OCI-LY1 (cell line): ENCODE measurements around the gene METTL21A.

Source experiments
- H2AFZ ChIP-seq: fragments of 200-600 bp; sonication (generic), shearing (Covaris generic); 2 replicates; pipeline ENCODE4 v1.6.0; 2014; ENCODE audit warnings: antibody characterized with exemption, mild to moderate bottlenecking, low read length
- H3F3A ChIP-seq: fragments of 200-600 bp; sonication (generic), shearing (Covaris generic); 2 replicates; pipeline ENCODE4 v1.6.0; 2014; ENCODE audit warnings: mild to moderate bottlenecking, antibody characterized with exemption, low read length, moderate library complexity; ENCODE audit not compliant: insufficient read depth
- H3K27ac ChIP-seq: fragments of 200-600 bp; sonication (generic); 2 replicates; pipeline ENCODE4 v1.5.1; 2014; ENCODE audit warnings: low read length, mixed run types, mild to moderate bottlenecking, low read depth; ENCODE audit not compliant: poor library complexity, severe bottlenecking
- H3K27me3 ChIP-seq: fragments of 200-600 bp; sonication (generic); 2 replicates; pipeline ENCODE4 v1.6.0; 2014; ENCODE audit warnings: antibody characterized with exemption, mild to moderate bottlenecking, low read length, moderate library complexity; ENCODE audit not compliant: insufficient read depth
- H3K36me3 ChIP-seq: fragments of 200-600 bp; sonication (generic); 2 replicates; pipeline ENCODE4 v1.6.1; 2014; ENCODE audit warnings: mild to moderate bottlenecking, antibody characterized with exemption, low read length, moderate library complexity, mixed read lengths; ENCODE audit not compliant: insufficient read depth
- H3K4me1 ChIP-seq: fragments of 200-600 bp; sonication (generic); 2 replicates; pipeline ENCODE4 v1.5.1; 2014; ENCODE audit warnings: mild to moderate bottlenecking, low read length, moderate library complexity; ENCODE audit not compliant: insufficient read depth, severe bottlenecking
- H3K4me2 ChIP-seq: fragments of 200-600 bp; sonication (generic), shearing (Covaris generic); 2 replicates; pipeline ENCODE4 v1.6.1; 2014; ENCODE audit warnings: low read length
- H3K4me3 ChIP-seq: fragments of 200-600 bp; sonication (generic); 2 replicates; pipeline ENCODE4 v1.5.1; 2014; ENCODE audit warnings: low read length, low read depth, mild to moderate bottlenecking, mixed read lengths; ENCODE audit not compliant: poor library complexity, severe bottlenecking
- H3K79me2 ChIP-seq: fragments of 200-600 bp; shearing (Covaris generic); 2 replicates; pipeline ENCODE4 v1.6.1; 2016; ENCODE audit warnings: mixed run types, low read length, mixed read lengths; ENCODE audit not compliant: insufficient read depth
- H3K9ac ChIP-seq: fragments of 200-600 bp; sonication (generic), shearing (Covaris generic); 2 replicates; pipeline ENCODE4 v1.6.1; 2014; ENCODE audit warnings: mild to moderate bottlenecking, low read length, mixed read lengths
- H3K9me2 ChIP-seq: fragments of 200-600 bp; sonication (generic), shearing (Covaris generic); 2 replicates; pipeline ENCODE4 v1.6.1; 2014; ENCODE audit warnings: low read depth, mild to moderate bottlenecking, low read length, mixed read lengths
- H3K9me3 ChIP-seq: fragments of 200-600 bp; shearing (Covaris generic); 2 replicates; pipeline ENCODE4 v1.6.1; 2014; ENCODE audit warnings: low read length, mixed read lengths
- H4K20me1 ChIP-seq: fragments of 200-600 bp; sonication (generic), shearing (Covaris generic); 2 replicates; pipeline ENCODE4 v1.6.0; 2016; ENCODE audit warnings: mild to moderate bottlenecking, low read length; ENCODE audit not compliant: insufficient read depth
- EZH2 ChIP-seq: fragments of 200-600 bp; sonication (generic), shearing (Covaris generic); IDR thresholded peaks from 2 replicates; pipeline ENCODE4 v1.8.0; 2017; ENCODE audit warnings: borderline replicate concordance, mixed run types, mild to moderate bottlenecking, antibody characterized with exemption, low read length, moderate library complexity, mixed read lengths
- TF ChIP-seq, protein P1 (sequence below): fragments of 200-600 bp; sonication (generic), shearing (Covaris generic); IDR thresholded peaks from 2 replicates; pipeline ENCODE4 v1.5.1; 2017; ENCODE audit warnings: mild to moderate bottlenecking, antibody characterized with exemption, low read length, moderate library complexity, mixed read lengths

The METTL21A gene

GRCh38 chr2:207593277-207593676 lies 31.9 kb downstream of the METTL21A start:
- no peak overlapping the region for H3K4me3 ChIP-seq
- H4K20me1 ChIP-seq, result no peaks in the 10 kb centered on the region
- no peaks in the 10 kb centered on the region for H3K79me2 ChIP-seq
- no peaks in the 10 kb centered on the region for H3K9me2 ChIP-seq
- H2AFZ ChIP-seq, result no peak overlapping the region
- H3K4me2 ChIP-seq, result no peak overlapping the region
- peaks cover 17% of the 10 kb centered on the region; the same call in 1 of the 2 replicates for H3K9me3 ChIP-seq
- H3K36me3 ChIP-seq, result peaks cover 85% of the 10 kb centered on the region
- H3K27me3 ChIP-seq, result no peaks in the 10 kb centered on the region
- TF ChIP-seq, protein P1, sequence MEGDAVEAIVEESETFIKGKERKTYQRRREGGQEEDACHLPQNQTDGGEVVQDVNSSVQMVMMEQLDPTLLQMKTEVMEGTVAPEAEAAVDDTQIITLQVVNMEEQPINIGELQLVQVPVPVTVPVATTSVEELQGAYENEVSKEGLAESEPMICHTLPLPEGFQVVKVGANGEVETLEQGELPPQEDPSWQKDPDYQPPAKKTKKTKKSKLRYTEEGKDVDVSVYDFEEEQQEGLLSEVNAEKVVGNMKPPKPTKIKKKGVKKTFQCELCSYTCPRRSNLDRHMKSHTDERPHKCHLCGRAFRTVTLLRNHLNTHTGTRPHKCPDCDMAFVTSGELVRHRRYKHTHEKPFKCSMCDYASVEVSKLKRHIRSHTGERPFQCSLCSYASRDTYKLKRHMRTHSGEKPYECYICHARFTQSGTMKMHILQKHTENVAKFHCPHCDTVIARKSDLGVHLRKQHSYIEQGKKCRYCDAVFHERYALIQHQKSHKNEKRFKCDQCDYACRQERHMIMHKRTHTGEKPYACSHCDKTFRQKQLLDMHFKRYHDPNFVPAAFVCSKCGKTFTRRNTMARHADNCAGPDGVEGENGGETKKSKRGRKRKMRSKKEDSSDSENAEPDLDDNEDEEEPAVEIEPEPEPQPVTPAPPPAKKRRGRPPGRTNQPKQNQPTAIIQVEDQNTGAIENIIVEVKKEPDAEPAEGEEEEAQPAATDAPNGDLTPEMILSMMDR, result no peak
- TF ChIP-seq EZH2, result no peak
- no peak overlapping the region for H3K9ac ChIP-seq
- no peaks in the 10 kb centered on the region for H3K4me1 ChIP-seq
- H3F3A ChIP-seq, result no peaks in the 10 kb centered on the region
- H3K27ac ChIP-seq, result no peak overlapping the region

DNA sequence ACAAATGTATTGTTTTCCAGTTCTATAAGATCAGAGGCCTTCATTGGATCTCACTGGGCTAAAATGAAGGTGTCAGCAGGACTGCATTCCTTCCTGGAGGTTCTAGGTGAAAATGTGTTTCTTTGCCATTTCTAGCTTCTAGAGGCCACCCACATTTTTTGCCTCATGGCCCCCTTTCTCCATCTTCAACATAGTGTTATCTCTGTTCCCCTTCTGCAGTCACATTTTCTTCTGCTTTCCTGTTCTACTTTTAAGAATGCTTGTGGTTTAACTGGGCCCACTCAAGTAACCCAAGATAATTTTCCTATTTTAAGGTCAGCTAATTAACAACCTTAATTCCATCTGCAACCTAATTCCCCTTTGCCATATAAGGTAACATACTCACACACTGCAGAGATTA lies 36.1 kb downstream of the METTL21A start:
- no peak overlapping the region for H3K9ac ChIP-seq
- H2AFZ ChIP-seq, result no peak overlapping the region
- no peaks in the 10 kb centered on the region for H4K20me1 ChIP-seq
- H3K4me1 ChIP-seq, result no peaks in the 10 kb centered on the region
- H3F3A ChIP-seq, result no peaks in the 10 kb centered on the region
- H3K4me2 ChIP-seq, result no peak overlapping the region
- no peaks in the 10 kb centered on the region for H3K79me2 ChIP-seq
- no peak for TF ChIP-seq EZH2
- TF ChIP-seq, protein P1, result no peak
- no peaks in the 10 kb centered on the region for H3K27me3 ChIP-seq
- H3K36me3 ChIP-seq, result peaks cover 88% of the 10 kb centered on the region
- peaks cover 17% of the 10 kb centered on the region; the same call in 1 of the 2 replicates for H3K9me3 ChIP-seq
- H3K4me3 ChIP-seq, result no peak overlapping the region
- no peaks in the 10 kb centered on the region for H3K9me2 ChIP-seq
- no peak overlapping the region for H3K27ac ChIP-seq

GRCh38 chr2:207587305-207587704 lies 37.9 kb downstream of the METTL21A start:
- Histone ChIP-seq H4K20me1 (no peaks in the 10 kb centered on the region), H3F3A (no peaks in the 10 kb centered on the region), H3K4me1 (no peaks in the 10 kb centered on the region), H3K4me2 (no peak overlapping the region), H2AFZ (no peak overlapping the region), H3K9me2 (no peaks in the 10 kb centered on the region), H3K9me3 (peaks cover 11% of the 10 kb centered on the region; the same call in 1 of the 2 replicates), H3K36me3 (peaks cover 91% of the 10 kb centered on the region), H3K27ac (no peak overlapping the region), H3K27me3 (no peaks in the 10 kb centered on the region), H3K4me3 (no peak overlapping the region), H3K79me2 (no peaks in the 10 kb centered on the region), H3K9ac (no peak overlapping the region)
- TF ChIP-seq, protein P1, result no peak
- no peak for TF ChIP-seq EZH2
